ENCODE measurements around the gene ATP6V0E1.

Gene ATP6V0E1

DNA sequence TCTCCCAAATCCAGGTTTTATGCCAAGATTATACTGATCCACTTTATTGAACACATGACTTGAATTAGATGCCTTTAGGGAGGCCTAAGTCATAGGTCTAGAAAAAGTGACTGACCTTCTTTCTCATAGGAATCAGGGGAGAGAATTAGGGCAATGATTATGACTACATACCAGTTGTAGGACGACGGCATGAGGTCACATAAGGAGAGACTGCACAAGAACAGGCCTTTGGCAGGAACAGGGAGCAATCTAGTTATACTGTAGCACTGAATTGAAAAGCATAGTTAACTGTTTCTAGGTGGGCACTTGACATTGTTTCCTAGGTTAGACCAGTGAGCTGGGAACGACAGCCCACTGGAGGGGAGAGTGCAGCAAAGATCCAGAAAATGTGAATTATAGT, 95.3 kb downstream of the ATP6V0E1 start:
- no peak for DNase-seq (ENCODE audit: low read depth)

Data from fibroblast of the conjunctiva (primary cell).